A673 (cell line): ENCODE results near the gene AMDHD2.

ENCODE experiments used
- CTCF ChIP-seq: fragments of 300-800, 200-600 bp; sonication (generic); conservative IDR thresholded peaks from 2 replicates; pipeline ENCODE4 v1.5.1; 2017; ENCODE audit warnings: low read depth, mild to moderate bottlenecking, antibody characterized with exemption, low read length, moderate library complexity, mixed read lengths
- EZH2 ChIP-seq: fragments of 200-600 bp; sonication (generic); IDR thresholded peaks from 2 replicates; pipeline ENCODE4 v1.6.1; 2017; ENCODE audit warnings: borderline replicate concordance, low read depth, mild to moderate bottlenecking, mixed read lengths, antibody characterized with exemption, low read length; ENCODE audit not compliant: poor library complexity, severe bottlenecking

- TF ChIP-seq CTCF (no peak), EZH2 (no peak)
These were observed 1.1 kb upstream of the AMDHD2 start for GRCh38 chr16:2518823-2519710.
